T1000 (cell line): ENCODE measurements around the gene ICOSLG.
"Not testable (repeated sequence)": the region's sequence is repeated elsewhere in the genome, so short reads cannot be mapped to it uniquely, and the experiment has no call there.

Experiments
- DNase-seq: peaks from one replicate; lab custom pipeline; 2025; ENCODE audit warnings: mixed read lengths; lab: John Stamatoyannopoulos, UW

ICOSLG gene, protein sequence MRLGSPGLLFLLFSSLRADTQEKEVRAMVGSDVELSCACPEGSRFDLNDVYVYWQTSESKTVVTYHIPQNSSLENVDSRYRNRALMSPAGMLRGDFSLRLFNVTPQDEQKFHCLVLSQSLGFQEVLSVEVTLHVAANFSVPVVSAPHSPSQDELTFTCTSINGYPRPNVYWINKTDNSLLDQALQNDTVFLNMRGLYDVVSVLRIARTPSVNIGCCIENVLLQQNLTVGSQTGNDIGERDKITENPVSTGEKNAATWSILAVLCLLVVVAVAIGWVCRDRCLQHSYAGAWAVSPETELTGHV

DNA sequence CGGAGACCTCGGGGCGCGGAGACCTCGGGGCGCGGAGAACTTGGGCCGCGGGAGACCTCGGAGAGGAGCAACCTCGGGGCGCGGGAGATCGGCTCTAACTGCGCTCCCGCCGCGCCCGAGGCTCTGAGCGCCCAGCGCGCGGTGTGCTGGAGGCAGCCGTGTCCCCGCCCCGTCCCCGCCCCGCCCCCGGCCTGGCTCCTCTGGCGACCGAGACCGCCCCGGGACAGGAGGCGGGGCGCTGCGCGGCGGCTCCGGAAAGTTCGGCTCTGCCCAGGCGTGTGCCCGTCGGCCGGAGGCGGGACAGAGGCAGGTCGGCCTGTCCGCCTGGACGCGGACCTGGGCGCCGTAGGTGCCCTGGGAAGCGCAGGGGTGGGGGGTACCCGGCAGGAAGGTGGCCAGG lies at the start of gene ICOSLG:
TSS of gene ICOSLG (minus strand) at position 102 of the 400 bp plus-strand sequence. CDS start 126 bp downstream, outside the sequence.
- DNase-seq = not testable (repeated sequence)

DNA sequence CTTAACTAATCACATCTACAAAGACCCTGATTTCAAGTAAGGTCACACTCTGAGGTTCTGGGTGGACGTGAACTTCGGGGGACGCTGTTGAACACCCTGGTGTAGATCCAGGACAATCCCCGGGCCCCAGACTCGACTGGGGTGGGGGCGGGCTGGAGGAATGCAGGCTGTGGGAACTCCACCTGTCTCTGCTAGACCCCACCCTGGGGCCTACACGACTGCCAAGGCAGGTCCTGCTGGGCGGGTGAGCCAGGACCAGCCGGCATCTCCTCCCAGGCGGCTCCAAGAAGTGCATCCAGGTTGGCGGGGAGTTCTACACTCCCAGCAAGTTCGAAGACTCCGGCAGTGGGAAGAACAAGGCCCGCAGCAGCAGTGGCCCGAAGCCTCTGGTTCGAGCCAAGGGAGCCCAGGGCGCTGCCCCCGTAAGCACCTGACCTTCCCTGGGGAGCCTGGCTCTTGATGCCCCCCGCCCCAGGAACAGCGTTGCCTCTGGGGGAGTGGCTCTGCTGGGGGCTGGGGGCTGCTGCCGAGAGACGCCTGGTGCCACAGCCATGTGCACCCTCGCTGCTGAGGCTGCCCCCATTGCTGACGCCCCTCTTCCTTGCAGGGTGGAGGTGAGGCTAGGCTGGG lies 48.8 kb upstream of the ICOSLG start:
- DNase-seq = no peak

DNA sequence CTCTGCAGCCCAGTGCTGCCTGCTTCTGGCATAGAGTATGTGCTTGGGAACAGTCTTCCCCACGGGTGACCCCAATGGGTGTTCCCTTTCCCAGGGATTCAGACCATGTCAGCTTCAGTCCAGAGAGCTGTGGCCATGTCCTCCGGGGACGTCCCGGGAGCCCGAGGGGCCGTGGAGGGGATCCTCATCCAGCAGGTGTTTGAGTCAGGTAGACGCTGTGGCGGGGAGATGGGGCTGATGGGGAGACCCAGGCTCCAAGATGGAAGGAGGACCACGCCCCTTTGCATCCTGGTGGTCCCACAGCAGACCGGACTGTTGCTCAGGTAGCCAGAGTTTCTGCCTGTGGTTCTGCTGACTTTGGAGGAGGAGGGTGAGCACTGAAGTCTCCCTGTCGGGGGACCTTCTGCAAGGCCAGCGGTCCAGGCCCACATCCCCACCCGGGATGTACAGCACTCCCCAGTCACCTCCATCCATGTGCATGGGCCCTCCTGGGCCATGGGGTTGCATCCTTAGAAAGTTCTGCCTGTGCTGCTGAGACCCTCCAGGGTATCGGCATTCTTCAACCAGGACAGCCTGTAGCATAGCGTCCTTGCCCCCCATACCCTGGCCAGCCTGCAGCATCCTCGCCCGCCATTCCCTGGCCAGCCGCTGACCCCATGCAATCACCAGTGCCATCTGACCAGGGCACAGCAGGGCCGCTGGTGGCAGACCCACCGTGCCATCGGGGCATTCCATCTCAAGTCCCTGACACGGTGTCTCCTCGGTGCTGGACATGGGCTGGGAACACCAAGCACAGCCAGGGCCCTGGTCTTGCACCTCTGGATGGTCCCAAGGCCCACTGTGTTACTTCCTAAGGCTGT lies 47.7 kb upstream of the ICOSLG start:
- DNase-seq = no peak

DNA sequence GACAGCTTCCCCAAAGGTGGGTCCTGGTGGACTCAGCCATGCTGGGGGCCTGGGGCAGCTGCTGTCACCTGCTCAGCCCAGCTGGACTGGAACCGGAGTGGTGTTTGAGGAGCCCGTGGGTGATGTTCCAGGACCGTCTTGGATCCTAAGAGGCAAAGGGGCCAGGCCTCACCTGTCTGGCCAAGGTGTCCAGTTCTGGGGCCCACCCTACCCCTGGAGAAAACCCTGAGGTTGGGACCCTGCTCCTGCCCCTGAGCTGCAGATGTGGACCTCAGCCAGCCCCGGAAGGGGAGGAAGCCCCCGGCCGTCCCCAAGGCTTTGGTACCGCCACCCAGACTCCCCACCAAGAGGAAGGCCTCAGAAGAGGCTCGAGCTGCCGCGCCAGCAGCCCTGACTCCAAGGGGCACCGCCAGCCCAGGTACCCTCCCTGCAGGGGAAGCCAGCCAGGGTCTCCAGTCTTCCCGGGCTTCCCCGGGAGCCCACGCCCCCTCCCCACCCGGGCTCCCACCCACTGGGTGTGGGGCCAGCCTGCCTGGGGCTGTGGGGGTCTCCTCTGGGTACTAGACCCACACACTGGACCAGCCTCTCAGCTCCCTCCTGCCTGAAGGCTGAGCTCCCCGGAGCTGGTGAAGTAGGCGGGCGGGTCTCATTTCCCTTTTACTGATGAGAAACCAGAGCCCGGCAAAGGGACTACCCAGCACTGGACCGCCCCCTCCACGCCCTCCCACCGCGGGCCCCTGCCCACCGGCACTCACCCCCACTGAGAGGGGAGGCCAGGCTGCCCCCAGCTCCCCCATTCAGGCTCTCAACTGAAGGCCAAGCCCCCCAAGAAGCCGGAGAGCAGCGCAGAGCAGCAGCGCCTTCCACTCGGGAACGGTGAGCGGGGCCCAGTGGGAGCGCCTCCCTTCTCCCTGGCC lies 46.2 kb upstream of the ICOSLG start:
- no peak for DNase-seq

DNA sequence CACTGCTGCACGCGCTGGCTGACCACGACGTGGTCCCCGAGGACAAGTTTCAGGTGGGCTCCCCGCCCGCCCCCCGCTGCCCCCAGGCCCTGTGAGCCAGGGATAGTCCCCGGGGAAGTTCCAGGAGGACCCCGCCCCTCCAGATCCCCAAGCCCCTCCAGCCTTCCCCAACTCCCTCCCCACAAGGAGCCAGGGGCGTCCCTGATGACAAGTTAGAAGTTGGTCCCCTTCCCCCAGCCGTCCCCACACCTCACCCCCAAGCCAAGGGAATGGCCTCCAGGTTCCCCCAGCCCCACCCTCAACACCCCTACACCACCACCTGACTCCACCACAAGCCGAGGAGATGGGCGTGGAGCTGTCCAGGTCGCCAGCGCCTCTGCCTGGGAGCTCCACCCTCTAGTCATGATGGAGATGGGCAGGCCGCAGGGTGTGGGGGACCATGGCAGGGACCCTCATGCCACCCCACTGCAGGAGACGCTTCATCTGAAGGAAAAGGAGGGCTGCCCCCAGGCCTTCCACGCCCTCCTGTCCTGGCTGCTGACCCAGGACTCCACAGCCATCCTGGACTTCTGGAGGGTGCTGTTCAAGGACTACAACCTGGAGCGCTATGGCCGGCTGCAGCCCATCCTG lies 45.5 kb upstream of the ICOSLG start:
- no peak for DNase-seq

DNA sequence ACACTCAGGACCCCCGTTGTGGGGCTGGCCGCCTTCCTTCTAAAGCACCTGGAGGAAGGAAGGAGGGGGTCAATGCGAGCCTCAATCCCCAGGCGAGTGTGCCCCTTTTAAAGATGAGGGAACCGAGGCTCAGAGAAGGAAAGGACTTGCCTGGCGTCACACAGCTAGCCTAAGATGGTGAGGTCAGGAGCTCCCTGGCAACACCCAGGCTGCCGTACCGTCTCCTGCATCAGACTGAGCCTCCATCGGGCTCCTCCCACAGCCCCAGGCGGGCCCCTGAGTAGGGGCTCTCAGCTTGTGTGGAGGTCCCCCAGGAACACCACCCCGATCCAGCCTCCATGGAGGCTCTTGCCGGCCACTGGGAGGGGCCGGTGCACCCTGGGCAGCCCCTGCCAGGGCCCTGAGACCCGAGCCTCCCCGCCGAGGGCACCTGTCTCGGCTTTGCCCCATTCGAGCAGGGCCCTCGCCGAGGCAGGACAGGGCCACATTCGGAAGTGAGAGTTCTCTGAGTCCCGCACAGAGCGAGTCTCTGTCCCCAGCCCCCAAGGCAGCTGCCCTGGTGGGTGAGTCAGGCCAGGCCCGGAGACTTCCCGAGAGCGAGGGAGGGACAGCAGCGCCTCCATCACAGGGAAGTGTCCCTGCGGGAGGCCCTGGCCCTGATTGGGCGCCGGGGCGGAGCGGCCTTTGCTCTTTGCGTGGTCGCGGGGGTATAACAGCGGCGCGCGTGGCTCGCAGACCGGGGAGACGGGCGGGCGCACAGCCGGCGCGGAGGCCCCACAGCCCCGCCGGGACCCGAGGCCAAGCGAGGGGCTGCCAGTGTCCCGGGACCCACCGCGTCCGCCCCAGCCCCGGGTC lies 44.6 kb upstream of the ICOSLG start, which contains the start of gene AIRE:
TSS of gene AIRE (plus strand) at position 739 of the 855 bp plus-strand sequence. CDS start 131 bp downstream, outside the sequence.
- no peak for DNase-seq

DNA sequence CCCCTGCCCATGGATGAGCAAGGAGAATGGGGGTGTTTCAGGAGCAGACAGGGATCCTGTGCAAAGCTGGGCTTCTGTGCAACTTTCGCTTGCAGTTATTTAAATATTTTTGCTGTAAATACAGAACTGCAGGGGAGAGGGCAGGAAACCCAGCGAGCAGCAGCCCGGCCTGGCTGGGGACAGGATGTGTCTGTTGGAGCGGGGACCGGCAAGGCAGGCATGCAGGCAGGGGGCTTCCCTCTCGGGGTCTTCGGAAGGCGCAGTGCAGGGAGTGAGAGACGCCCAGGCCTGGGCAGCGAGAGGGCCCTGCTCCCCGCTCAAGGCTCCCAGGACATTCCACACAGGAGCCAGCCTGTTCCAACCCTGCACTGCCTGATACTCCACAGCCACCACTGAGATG lies 43.2 kb upstream of the ICOSLG start:
- DNase-seq = no peak

DNA sequence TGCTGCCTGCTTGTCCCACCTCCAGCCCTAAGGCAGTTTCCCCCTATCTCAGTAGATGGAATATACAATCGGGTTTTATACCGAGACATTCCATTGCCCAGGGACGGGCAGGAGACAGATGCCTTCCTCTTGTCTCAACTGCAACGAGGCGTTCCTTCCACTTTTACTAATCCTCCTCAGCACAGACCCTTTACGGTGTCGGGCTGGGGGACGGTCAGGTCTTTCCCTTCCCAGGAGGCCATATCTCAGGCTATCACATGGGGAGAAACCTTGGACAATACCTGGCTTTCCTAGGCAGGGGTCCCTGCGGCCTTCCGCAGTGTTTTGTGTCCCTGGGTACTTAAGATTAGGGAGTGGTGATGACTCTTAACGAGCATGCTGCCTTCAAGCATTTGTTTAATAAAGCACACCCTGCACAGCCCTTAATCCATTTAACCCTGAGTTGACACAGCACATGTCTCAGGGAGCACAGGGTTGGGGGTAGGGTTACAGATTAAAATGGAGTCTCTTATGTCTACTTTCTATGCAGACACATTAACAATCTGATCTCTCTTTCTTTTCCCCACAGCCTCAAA lies 42.6 kb upstream of the ICOSLG start:
- DNase-seq = not testable (repeated sequence)

DNA sequence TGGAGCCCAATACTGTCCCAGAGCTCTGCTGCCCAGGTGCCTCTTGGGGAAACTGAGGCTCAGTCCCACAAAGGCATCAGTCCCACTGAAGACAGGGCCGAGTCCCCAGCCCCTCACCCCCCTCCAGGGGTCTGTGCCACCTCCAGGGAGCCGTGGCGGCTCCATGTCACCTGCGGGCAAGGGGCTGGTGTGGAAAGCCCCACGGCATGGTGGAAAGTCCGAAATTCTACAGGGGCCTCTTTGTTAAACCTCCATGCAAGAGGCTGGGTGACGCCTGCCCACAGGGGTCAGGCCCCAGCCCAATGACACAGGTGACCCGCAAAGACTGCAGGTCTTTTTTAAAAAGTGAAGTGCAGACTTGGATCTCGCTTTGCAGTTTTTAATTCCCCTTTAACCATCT lies 41.6 kb upstream of the ICOSLG start:
- no peak for DNase-seq

DNA sequence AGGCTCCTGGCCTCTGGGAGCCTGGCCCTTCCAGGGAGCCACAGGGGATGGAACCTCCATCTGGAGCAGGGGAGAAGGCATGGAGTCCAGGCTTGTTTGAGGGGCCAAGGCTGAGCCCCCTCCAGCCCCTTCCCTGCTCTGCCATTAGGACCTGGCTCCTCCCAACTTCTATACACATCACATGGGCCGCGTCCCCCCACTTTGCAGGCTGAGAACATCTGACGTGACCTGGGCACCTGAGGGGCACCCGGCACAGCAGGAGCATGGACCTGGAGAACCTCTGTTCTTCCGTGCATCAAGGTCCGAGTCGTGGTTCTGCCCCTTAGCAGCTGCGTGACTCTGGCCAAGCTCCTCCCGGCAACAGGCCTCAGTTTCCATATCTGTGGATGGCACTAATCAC lies 41.1 kb upstream of the ICOSLG start:
- DNase-seq = no peak

DNA sequence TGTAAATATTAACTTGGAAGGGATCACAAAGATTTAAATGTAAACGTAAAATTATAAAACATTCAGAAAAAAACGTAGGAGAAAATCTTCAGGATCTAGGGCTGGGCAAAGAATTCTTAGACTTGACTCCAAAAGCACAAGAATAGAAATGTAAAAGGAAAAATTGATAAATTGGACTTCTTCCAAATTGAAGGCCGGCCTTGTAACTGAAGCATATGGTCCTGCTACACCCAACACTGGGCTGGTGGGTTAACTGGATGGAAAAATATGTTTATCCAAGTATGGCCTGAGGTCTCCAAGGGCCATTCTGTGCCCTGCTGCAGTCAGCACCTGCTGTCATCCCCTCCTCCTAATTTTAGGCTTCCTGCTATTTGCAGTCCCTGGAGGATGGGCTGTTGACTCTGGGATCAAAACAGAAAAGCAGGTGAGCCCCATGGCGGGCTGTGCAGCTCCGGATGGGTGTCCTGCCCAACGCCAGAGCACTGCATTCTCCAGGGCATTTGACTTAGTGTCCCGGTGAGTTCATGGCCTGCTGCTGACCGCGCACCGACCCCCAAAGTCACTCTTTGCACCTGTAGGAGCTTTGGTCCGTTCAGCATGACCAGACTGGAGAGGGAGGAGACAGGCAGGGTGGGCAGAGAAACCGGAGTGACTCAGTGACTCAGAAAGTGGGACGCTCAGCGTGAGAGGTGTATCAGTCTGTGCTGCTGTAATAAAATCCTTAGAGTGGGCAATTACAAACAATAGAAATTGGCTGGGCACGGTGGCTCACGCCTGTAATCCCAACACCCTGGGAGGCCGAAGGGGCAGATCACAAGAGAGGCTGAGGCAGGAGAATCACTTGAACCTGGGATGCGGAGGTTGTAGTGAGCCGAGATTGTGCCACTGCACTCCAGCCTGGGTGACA lies 38.9 kb upstream of the ICOSLG start:
- no peak for DNase-seq

DNA sequence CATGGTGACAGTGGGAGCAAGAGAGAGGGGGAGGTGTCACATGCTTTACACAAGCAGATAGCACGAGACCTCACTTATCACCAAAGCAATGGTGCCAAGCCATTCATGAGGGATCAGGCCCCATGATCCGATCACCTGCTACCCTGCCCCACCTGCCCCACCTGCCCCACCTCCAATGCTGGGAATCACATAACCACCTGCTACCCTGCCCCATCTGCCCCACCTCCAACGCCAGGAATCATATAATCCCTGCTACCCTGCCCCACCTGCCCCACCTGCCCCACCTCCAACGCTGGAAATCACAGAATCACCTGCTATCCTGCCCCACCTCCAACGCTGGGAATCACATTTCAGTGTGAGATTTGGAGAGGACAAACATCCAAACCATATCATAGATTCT lies 34.3 kb upstream of the ICOSLG start:
- DNase-seq = no peak

DNA sequence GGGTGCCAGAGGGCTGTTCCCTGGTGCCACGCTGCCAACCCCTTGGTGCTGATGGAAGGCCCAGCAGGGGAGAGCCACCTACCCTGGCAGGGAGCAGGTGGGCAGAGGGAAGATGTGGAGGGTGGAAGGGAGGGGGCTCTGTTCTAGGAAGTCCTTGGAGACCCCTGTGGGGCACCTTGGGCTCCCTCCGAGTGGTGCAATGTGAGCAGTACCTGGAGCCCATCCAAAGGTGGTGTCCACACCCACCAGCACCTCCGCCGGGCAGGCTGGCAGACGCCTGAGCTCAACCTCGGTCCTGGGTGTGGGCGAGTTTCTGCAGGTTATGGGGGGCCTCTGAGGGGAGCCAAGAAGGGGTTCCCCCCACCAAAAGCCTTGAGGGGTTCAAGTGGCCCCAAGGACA lies 32.3 kb upstream of the ICOSLG start:
- no peak for DNase-seq

DNA sequence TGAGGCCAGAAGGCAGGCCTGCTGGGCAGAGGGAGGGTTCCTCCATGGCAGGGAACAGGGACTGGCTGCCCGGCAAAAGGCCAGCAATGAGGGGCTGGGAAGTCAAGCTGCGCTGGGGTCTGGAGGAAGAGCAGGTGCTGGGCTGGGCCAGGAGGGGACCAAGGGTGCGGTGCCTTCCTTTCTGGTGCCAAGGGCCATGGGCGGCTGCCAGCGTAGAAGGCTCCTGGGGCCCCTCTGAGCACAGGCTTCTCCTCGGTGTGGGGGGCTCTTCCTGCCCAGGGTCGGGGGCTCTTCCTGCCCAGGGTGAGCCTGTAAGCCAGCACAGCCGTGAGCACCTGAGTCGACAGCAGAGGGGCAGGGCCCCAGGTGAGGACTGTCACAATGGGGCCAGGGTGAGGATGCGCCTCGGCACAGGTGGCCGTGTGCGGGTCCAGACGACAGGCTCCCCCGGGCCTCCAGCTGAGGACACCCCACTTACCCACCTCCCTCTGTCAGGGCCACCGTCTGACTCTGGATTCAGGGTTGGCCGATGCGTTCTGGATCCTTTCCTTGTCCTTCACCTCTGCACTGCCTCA lies 31.6 kb upstream of the ICOSLG start:
- DNase-seq = no peak

DNA sequence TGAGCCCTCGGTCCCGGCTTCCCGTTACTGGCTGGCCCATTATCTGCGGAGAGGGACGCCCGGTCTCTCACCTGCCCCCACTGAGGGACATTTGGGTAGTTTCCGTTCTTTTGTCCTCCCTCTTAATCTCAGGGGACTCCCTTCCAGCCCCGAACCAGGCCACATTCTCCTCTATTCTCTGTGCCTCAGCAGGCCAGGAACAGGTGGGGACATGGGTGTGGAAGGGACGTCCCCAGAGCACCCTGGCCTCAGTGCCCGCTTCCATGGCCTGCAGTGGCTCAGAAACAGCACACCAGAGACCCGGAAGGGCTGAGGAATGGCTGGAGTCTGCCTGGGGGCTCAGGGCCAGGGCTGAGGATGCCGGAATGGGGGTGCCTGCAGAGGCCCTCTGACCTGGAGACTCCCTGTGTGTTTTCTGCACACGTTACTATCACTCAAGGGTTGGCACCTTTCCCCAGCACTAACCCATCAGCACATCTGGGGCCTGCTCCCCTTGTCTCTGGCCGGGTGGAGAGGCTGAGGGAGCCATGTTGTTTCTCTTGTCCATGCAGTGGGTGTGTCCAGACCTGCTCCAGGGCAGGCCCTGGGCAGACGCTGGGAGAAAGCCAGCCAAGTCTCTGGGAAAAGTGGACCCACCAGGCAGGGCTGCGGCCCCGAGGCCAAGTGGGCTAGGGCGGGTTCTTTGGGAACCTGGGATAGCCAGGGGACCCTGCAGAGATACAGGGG lies 31.0 kb upstream of the ICOSLG start:
- no peak for DNase-seq

DNA sequence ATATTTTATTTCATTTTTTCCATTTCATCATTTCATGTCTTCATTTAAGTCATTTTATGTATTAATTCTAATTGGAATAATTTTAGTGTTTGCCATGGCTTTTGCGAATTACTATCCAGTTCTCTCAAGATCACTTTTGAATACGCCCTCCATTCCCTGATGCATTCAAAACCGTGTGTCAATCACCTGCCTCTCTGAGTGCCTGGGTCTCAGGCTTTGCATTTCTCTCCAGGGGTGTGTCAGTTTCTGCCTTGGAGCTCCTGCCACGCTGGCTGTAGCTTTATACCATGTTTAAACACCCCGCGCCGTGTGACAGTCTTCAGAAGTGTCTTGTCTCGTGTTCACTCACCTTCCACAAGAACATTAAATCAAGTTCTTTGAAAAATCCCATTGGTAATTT lies 28.3 kb upstream of the ICOSLG start:
- DNase-seq = no peak

DNA sequence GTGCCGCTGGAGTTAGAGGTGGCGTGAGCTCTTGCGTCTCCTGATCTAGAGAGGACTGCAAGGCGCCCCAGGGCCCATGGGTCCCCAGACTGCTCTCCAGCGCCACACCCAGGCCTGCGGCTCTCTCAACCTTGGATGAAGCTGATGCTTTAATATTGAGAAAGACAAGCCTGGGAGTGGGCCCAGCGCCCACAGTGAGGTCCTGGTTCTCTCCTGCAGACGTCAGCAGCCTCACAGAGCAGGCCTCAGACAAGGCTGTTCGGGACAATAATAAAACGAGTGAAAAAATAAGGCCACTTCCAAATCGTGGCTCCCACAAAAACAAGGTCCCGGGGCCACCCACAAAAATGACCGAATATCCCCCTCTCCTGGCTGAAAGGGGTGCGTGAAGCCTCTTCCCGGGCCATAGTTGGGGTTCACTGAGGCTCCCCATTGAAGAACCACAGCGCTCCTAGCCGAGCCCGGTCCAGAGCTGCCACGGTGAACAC lies 27.0 kb upstream of the ICOSLG start:
- no peak for DNase-seq
